ENCODE data around the gene SPAG9.

GRCh38 chr17:50916708-50917417, 203.8 kb downstream of the SPAG9 start:
- TF ChIP-seq SP1 (IDR thresholded peaks at IDR 0.05) (no peak), FOXA1 (IDR thresholded peaks at IDR 0.05) (no peak), ELF4 (IDR thresholded peaks at IDR 0.05) (no peak), ARNT (IDR thresholded peaks at IDR 0.05) (no peak), NFRKB (IDR thresholded peaks at IDR 0.05) (no peak), FOXM1 (IDR thresholded peaks at IDR 0.05; ENCODE audit: borderline replicate concordance) (no peak), SUZ12 (IDR thresholded peaks at IDR 0.05) (no peak), HDGF (IDR thresholded peaks at IDR 0.05; ENCODE audit: borderline replicate concordance) (no peak), TARDBP (IDR thresholded peaks at IDR 0.05) (no peak), FOXK2 (IDR thresholded peaks at IDR 0.05) (no peak), LEF1 (IDR thresholded peaks at IDR 0.05; ENCODE audit: borderline replicate concordance) (no peak)
- TF ChIP-seq, protein P1, sequence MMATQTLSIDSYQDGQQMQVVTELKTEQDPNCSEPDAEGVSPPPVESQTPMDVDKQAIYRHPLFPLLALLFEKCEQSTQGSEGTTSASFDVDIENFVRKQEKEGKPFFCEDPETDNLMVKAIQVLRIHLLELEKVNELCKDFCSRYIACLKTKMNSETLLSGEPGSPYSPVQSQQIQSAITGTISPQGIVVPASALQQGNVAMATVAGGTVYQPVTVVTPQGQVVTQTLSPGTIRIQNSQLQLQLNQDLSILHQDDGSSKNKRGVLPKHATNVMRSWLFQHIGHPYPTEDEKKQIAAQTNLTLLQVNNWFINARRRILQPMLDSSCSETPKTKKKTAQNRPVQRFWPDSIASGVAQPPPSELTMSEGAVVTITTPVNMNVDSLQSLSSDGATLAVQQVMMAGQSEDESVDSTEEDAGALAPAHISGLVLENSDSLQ (IDR thresholded peaks at IDR 0.05), result no peak

Data from HEK293T (cell line).